CD14-positive monocyte (primary cell): ENCODE results near the gene TMED8. TPM values are rescaled to one million over a fixed set of nuclear protein-coding genes. Genes with fewer than 3 reads are reported as not detected.

ENCODE experiments used
- DNase-seq, 3 donors: peaks; one replicate each; pipeline ENCODE4 v3.0.0-alpha.2; 2011 to 2022
- H2AFZ ChIP-seq: 2 replicates; pipeline ENCODE4 v1.6.0; 2012; ENCODE audit warnings: mild to moderate bottlenecking, low read depth, low read length, inconsistent platforms; ENCODE audit not compliant: insufficient read depth, poor library complexity, severe bottlenecking
- H3K27ac ChIP-seq, 2 donors: 1 replicate in 1 of 2; 2 replicates in 1 of 2; pipeline ENCODE4 v1.5.1; 2012 to 2013; ENCODE audit warnings: low read length in 2 of 2, control low read depth in 1 of 2, inconsistent platforms in 1 of 2, low read depth in 1 of 2, mild to moderate bottlenecking in 1 of 2
- H3K27me3 ChIP-seq, 2 donors: one replicate each; pipeline versions ENCODE4 v1.6.0 to v1.6.1; 2011 to 2013; ENCODE audit warnings: low read length in 2 of 2; ENCODE audit not compliant: control insufficient read depth in 2 of 2, insufficient read depth in 2 of 2
- H3K36me3 ChIP-seq, 2 donors: replicated peaks in 1 of 2; 1 replicate in 1 of 2; 2 replicates in 1 of 2; pipeline versions ENCODE4 v1.5.1 to v1.6.1; 2012 to 2013; ENCODE audit warnings: low read length in 2 of 2, control low read depth in 1 of 2, inconsistent platforms in 1 of 2, mild to moderate bottlenecking in 1 of 2; ENCODE audit not compliant: insufficient read depth in 2 of 2, control insufficient read depth in 1 of 2
- H3K4me1 ChIP-seq, 2 donors: 1 replicate in 1 of 2; 2 replicates in 1 of 2; pipeline versions ENCODE4 v1.5.1 to v1.6.1; 2012 to 2013; ENCODE audit warnings: low read length in 2 of 2, control low read depth in 1 of 2, inconsistent platforms in 1 of 2, mild to moderate bottlenecking in 1 of 2, moderate library complexity in 1 of 2; ENCODE audit not compliant: insufficient read depth in 2 of 2, control insufficient read depth in 1 of 2
- H3K4me2 ChIP-seq: replicated peaks from 2 replicates; pipeline ENCODE3; 2012; ENCODE audit warnings: low read length, moderate library complexity, mild to moderate bottlenecking; ENCODE audit not compliant: poor library complexity, severe bottlenecking; ENCODE audit errors: extremely low read depth
- H3K4me3 ChIP-seq, 3 experiments: fragments of 200-600 bp in 1 of 3; sonication (generic) in 1 of 3; replicated peaks in 1 of 3; 1 replicate in 2 of 3; 2 replicates in 1 of 3; pipeline ENCODE4 v1.5.1; 2011 to 2013; ENCODE audit warnings: low read length in 3 of 3, mild to moderate bottlenecking in 3 of 3, control low read depth in 2 of 3, low read depth in 2 of 3, inconsistent platforms in 1 of 3, moderate library complexity in 1 of 3
- H3K79me2 ChIP-seq: 2 replicates; pipeline ENCODE4 v1.6.0; 2012; ENCODE audit warnings: mild to moderate bottlenecking, control low read depth, inconsistent platforms, low read length, moderate library complexity; ENCODE audit not compliant: insufficient read depth
- H3K9ac ChIP-seq: 2 replicates; pipeline ENCODE4 v1.6.0; 2017; ENCODE audit warnings: low read length, mild to moderate bottlenecking; ENCODE audit not compliant: insufficient read depth, poor library complexity, severe bottlenecking
- H3K9me3 ChIP-seq, 2 donors: replicated peaks in 1 of 2; 1 replicate in 1 of 2; 2 replicates in 1 of 2; pipeline versions ENCODE4 v1.5.1 to v1.6.1; 2012 to 2013; ENCODE audit warnings: low read length in 2 of 2, control low read depth in 1 of 2; ENCODE audit not compliant: control insufficient read depth in 1 of 2, insufficient read depth in 1 of 2
- H4K20me1 ChIP-seq: 2 replicates; pipeline ENCODE4 v1.6.0; 2012; ENCODE audit warnings: mild to moderate bottlenecking, low read length, control low read depth, moderate library complexity; ENCODE audit not compliant: insufficient read depth
- H3K27ac Mint-ChIP-seq, 7 donors: one replicate each; pipeline ENCODE4 v1.8.0; 2020; ENCODE audit warnings: mild to moderate bottlenecking in 7 of 7, mixed read lengths in 7 of 7, moderate library complexity in 6 of 7, inconsistent platforms in 2 of 7
- H3K27me3 Mint-ChIP-seq, 3 donors: one replicate each; pipeline ENCODE4 v1.8.0; 2021 to 2022; ENCODE audit warnings: low read depth in 3 of 3, mild to moderate bottlenecking in 3 of 3, mixed read lengths in 3 of 3, moderate library complexity in 3 of 3, inconsistent platforms in 1 of 3
- H3K36me3 Mint-ChIP-seq, 2 donors: one replicate each; pipeline ENCODE4 v1.8.0; 2020; ENCODE audit warnings: mixed read lengths in 2 of 2, inconsistent platforms in 1 of 2, mild to moderate bottlenecking in 1 of 2
- H3K4me1 Mint-ChIP-seq: one replicate; pipeline ENCODE4 v1.8.0; 2020; ENCODE audit warnings: mild to moderate bottlenecking, mixed read lengths
- H3K4me3 Mint-ChIP-seq, 2 donors: one replicate each; pipeline ENCODE4 v1.8.0; 2020; ENCODE audit warnings: mild to moderate bottlenecking in 2 of 2, mixed read lengths in 2 of 2, moderate library complexity in 1 of 2
- H3K9me3 Mint-ChIP-seq, 7 donors: one replicate each; pipeline ENCODE4 v1.8.0; 2020 to 2022; ENCODE audit warnings: mixed read lengths in 7 of 7, mild to moderate bottlenecking in 6 of 7, moderate library complexity in 6 of 7, inconsistent platforms in 2 of 7
- CTCF ChIP-seq: fragments of 200-600 bp; IDR thresholded peaks from one replicate; pipeline ENCODE4 v1.8.0; 2022; ENCODE audit warnings: antibody characterized with exemption, mild to moderate bottlenecking
- WGBS: methylation state at CpG from one replicate; pipeline ENCODE4 v1.1.5; 2013; ENCODE audit warnings: missing lambda C conversion rate; ENCODE audit not compliant: insufficient coverage; 5-methylcytosine and 5-hydroxymethylcytosine counted together
- intact Hi-C, 2 donors: fragments of 100-400 bp; cut with micrococcal nuclease; formaldehyde crosslinking; loops; one replicate each; pipeline versions ENCODE4 v1.15.0 to v1.15.1; 2023
- polyA plus RNA-seq, 3 donors: library from polyadenylated mRNA; depleted of rRNA in 1 of 3; unstranded in 2 of 3; stranded (reverse) in 1 of 3; fragments of 300-500 nt in 2 of 3; fragments of >200 nt in 1 of 3; fragmentation: Illumina TruSeq in 2 of 3; gene quantifications; 1 replicate in 2 of 3; 2 replicates in 1 of 3; pipeline ENCODE4 v1.2.3, GENCODE V29; 2012 to 2021

TMED8 gene
- polyA plus RNA-seq, 3 donors: 5.4 to 6.2 (median 6.1) TPM

- peaks cover 17 to 23% of the 10 kb centered on the region in 2 donors for H3K4me1 ChIP-seq
- no peak for TF ChIP-seq CTCF
- Mint-ChIP-seq H3K9me3 (peaks cover 0 to 2% (median 0%) of the 10 kb centered on the region in 7 donors), H3K4me1 (peaks cover 42% of the 10 kb centered on the region), H3K36me3 (peaks cover 6 to 12% of the 10 kb centered on the region in 2 donors), H3K4me3 (no peak overlapping the region), H3K27me3 (no peaks in the 10 kb centered on the region), H3K27ac (no peak overlapping the region)
- H4K20me1 ChIP-seq: peaks cover 8% of the 10 kb centered on the region
- H3K36me3 ChIP-seq: no peaks in the 10 kb centered on the region
- H3K4me2 ChIP-seq: no peak overlapping the region
- peaks cover 85% of the 10 kb centered on the region for H3K79me2 ChIP-seq
- H3K9me3 ChIP-seq: no peaks in the 10 kb centered on the region
- H3K27ac ChIP-seq: no peak overlapping the region
- intact Hi-C loops: no loop called here
- DNase-seq: no peak
- no peak overlapping the region for H3K9ac ChIP-seq
- no peak overlapping the region for H3K4me3 ChIP-seq
- no peaks in the 10 kb centered on the region for H3K27me3 ChIP-seq
- WGBS: 0% methylated on average over 1 of the region's 4 CpGs
- H2AFZ ChIP-seq: no peak overlapping the region
Measured at GRCh38 chr14:77372304-77372841, 4.5 kb downstream of the TMED8 start.

- Histone ChIP-seq H3K4me3 (no peak overlapping the region), H3K4me1 (peaks cover 2 to 3% of the 10 kb centered on the region in 2 donors), H3K27ac (no peak overlapping the region), H3K36me3 (no peaks in the 10 kb centered on the region), H3K27me3 (no peaks in the 10 kb centered on the region), H2AFZ (no peak overlapping the region), H4K20me1 (peaks cover 4% of the 10 kb centered on the region), H3K9me3 (no peaks in the 10 kb centered on the region), H3K4me2 (no peak overlapping the region), H3K79me2 (peaks cover 89% of the 10 kb centered on the region), H3K9ac (no peak overlapping the region)
- no peaks in the 10 kb centered on the region for H3K27me3 Mint-ChIP-seq
- H3K27ac Mint-ChIP-seq: peak overlapping the region in 1 of 7 donors; percentile 38
- 18% methylated on average over 1 of the region's 1 CpG for WGBS
- TF ChIP-seq CTCF: no peak
- H3K4me1 Mint-ChIP-seq: peaks cover 31% of the 10 kb centered on the region
- no peak overlapping the region for H3K4me3 Mint-ChIP-seq
- intact Hi-C loops: no loop called here
- DNase-seq: no peak
- peaks cover 0 to 2% (median 0%) of the 10 kb centered on the region in 7 donors for H3K9me3 Mint-ChIP-seq
- peaks cover 11 to 15% of the 10 kb centered on the region in 2 donors for H3K36me3 Mint-ChIP-seq
Measured at GRCh38 chr14:77369285-77369684, 7.6 kb downstream of the TMED8 start.
